HEK293 (cell line): ENCODE data around the gene ERMAP.

Source experiments
- CTCF ChIA-PET: fragments of 350-600 bp; formaldehyde crosslinking; extraction: SDS; loops from one replicate; lab custom pipeline; 2021; ENCODE audit warnings: antibody characterized with exemption; lab: Yijun Ruan, JAX
- POLR2A ChIA-PET: fragments of 300-600 bp; formaldehyde crosslinking; extraction: SDS; loops from one replicate; lab custom pipeline; 2020; ENCODE audit warnings: antibody characterized with exemption, inconsistent platforms; lab: Yijun Ruan, JAX
- H3K27ac ChIP-seq: fragments of 200-500 bp; sonication (Bioruptor generic); 2 replicates; pipeline ENCODE4 v1.5.1; 2014; ENCODE audit warnings: low read depth, low read length, control low read depth, inconsistent platforms; ENCODE audit errors: extremely low read depth
- H3K36me3 ChIP-seq, 2 experiments: fragments of 200-500 bp in 1 of 2; sonication (Bioruptor generic) in 1 of 2; 1 replicate in 1 of 2; 2 replicates in 1 of 2; pipeline ENCODE4 v1.5.1; 2014 to 2017; ENCODE audit warnings: inconsistent platforms in 2 of 2, low read length in 2 of 2; ENCODE audit not compliant: control insufficient read depth in 2 of 2, insufficient read depth in 1 of 2
- H3K4me1 ChIP-seq: fragments of 200-500 bp; sonication (Bioruptor generic); 2 replicates; pipeline ENCODE4 v1.5.1; 2014; ENCODE audit warnings: mild to moderate bottlenecking, low read length, inconsistent platforms; ENCODE audit not compliant: control insufficient read depth, insufficient read depth
- H3K4me3 ChIP-seq: 2 replicates; pipeline ENCODE4 v1.5.1; 2011; ENCODE audit warnings: low read depth, mild to moderate bottlenecking, control low read depth, low read length, moderate library complexity
- H3K9me3 ChIP-seq: fragments of 200-500 bp; sonication (Bioruptor generic); 2 replicates; pipeline ENCODE4 v1.5.1; 2014; ENCODE audit warnings: low read depth, low read length, inconsistent platforms; ENCODE audit not compliant: control insufficient read depth, insufficient read depth
- FEZF1 ChIP-seq: fragments of 450-650 bp; formaldehyde crosslinking; IDR thresholded peaks from 2 replicates; pipeline ENCODE4 v1.5.1; 2016; ENCODE audit warnings: missing biosample characterization, missing genetic modification characterization
- GLIS1 ChIP-seq: fragments of 450-650 bp; formaldehyde crosslinking; IDR thresholded peaks from 2 replicates; pipeline ENCODE4 v1.5.1; 2016; ENCODE audit warnings: missing biosample characterization, missing genetic modification characterization
- TCF7L2 ChIP-seq: IDR thresholded peaks from 2 replicates; pipeline ENCODE4 v1.6.1; 2011; ENCODE audit warnings: low read depth, mild to moderate bottlenecking, inconsistent platforms, low read length, moderate library complexity, borderline replicate concordance
- TRIM28 ChIP-seq: IDR thresholded peaks from 2 replicates; pipeline ENCODE4 v1.6.1; 2011; ENCODE audit warnings: low read length, control low read depth, borderline replicate concordance
- ZBTB8A ChIP-seq: fragments of 450-650 bp; formaldehyde crosslinking; IDR thresholded peaks from 2 replicates; pipeline ENCODE4 v1.5.1; 2016; ENCODE audit warnings: missing biosample characterization, missing genetic modification characterization
- ZIC2 ChIP-seq: fragments of 450-650 bp; formaldehyde crosslinking; IDR thresholded peaks from 2 replicates; pipeline ENCODE4 v1.5.1; 2016; ENCODE audit warnings: missing biosample characterization, missing genetic modification characterization
- ZNF211 ChIP-seq: fragments of 450-650 bp; formaldehyde crosslinking; IDR thresholded peaks from 2 replicates; pipeline ENCODE4 v1.5.1; 2016; ENCODE audit warnings: low read depth, missing biosample characterization, missing genetic modification characterization
- ZNF24 ChIP-seq: fragments of 450-650 bp; formaldehyde crosslinking; IDR thresholded peaks from 2 replicates; pipeline ENCODE4 v1.5.1; 2016; ENCODE audit warnings: missing biosample characterization, missing genetic modification characterization
- ZNF335 ChIP-seq: fragments of 450-650 bp; formaldehyde crosslinking; conservative IDR thresholded peaks from 2 replicates; pipeline ENCODE4 v1.5.1; 2016; ENCODE audit warnings: missing biosample characterization, missing genetic modification characterization
- ZNF426 ChIP-seq: fragments of 450-650 bp; formaldehyde crosslinking; IDR thresholded peaks from 2 replicates; pipeline ENCODE4 v1.5.1; 2017; ENCODE audit warnings: missing biosample characterization, missing genetic modification characterization, mild to moderate bottlenecking, inconsistent platforms, moderate library complexity
- ZNF529 ChIP-seq: fragments of 450-650 bp; formaldehyde crosslinking; IDR thresholded peaks from 2 replicates; pipeline ENCODE4 v1.5.1; 2017; ENCODE audit warnings: missing genetic modification characterization, missing biosample characterization; ENCODE audit not compliant: insufficient replicate concordance
- ZNF776 ChIP-seq: fragments of 450-650 bp; formaldehyde crosslinking; IDR thresholded peaks from 2 replicates; pipeline ENCODE4 v1.5.0; 2017; ENCODE audit warnings: missing biosample characterization, missing genetic modification characterization, borderline replicate concordance
- ZNF792 ChIP-seq: fragments of 450-650 bp; formaldehyde crosslinking; IDR thresholded peaks from 2 replicates; pipeline ENCODE4 v1.5.1; 2016; ENCODE audit warnings: missing biosample characterization, missing genetic modification characterization
- TF ChIP-seq, protein P1 (sequence below): fragments of 450-650 bp; formaldehyde crosslinking; IDR thresholded peaks from 2 replicates; pipeline ENCODE4 v1.5.1; 2017; ENCODE audit warnings: missing biosample characterization, missing genetic modification characterization
- TF ChIP-seq, protein P2 (sequence below): sonication (generic); formaldehyde crosslinking; IDR thresholded peaks from 2 replicates; pipeline ENCODE4 v1.8.1; 2022; ENCODE audit warnings: mild to moderate bottlenecking, moderate library complexity, missing genetic modification reagents
- TF ChIP-seq, protein P3 (sequence below): fragments of 450-650 bp; formaldehyde crosslinking; conservative IDR thresholded peaks from 2 replicates; pipeline ENCODE4 v1.5.1; 2016; ENCODE audit warnings: low read depth, missing biosample characterization, missing genetic modification characterization
- TF ChIP-seq, protein P4 (sequence below): fragments of 450-650 bp; formaldehyde crosslinking; IDR thresholded peaks from 2 replicates; pipeline ENCODE4 v1.5.1; 2016; ENCODE audit warnings: missing biosample characterization, missing genetic modification characterization
- TF ChIP-seq, protein P5 (sequence below): fragments of 450-650 bp; formaldehyde crosslinking; IDR thresholded peaks from 2 replicates; pipeline ENCODE4 v1.5.1; 2016; ENCODE audit warnings: missing biosample characterization, missing genetic modification characterization

ERMAP gene

DNA sequence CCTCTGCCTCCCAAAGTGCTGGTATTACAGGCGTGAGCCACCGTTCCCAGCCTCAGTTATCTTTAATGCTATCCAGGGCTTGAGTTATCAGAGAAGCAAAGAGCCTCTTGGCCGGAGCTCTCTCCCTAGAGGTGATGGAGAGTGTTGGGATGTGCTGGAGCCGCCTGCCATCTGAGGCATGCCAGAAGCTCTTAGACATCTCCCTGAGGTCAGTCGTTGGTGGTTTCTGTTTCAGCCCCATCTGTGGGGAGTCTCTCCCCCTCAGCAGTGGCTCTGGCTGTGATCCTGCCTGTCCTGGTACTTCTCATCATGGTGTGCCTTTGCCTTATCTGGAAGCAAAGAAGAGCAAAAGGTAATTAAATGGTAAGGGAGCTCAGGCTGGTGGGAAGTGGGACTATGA, 17.9 kb downstream of the ERMAP start:
- no peaks in the 10 kb centered on the region for H3K9me3 ChIP-seq
- POLR2A ChIA-PET: interaction anchor here (5.6 kb wide), 1 partner anchor 12 kb away, joined by 25 read pairs; the partner anchor contains the start of gene ZNF691
- TF ChIP-seq, protein P1, sequence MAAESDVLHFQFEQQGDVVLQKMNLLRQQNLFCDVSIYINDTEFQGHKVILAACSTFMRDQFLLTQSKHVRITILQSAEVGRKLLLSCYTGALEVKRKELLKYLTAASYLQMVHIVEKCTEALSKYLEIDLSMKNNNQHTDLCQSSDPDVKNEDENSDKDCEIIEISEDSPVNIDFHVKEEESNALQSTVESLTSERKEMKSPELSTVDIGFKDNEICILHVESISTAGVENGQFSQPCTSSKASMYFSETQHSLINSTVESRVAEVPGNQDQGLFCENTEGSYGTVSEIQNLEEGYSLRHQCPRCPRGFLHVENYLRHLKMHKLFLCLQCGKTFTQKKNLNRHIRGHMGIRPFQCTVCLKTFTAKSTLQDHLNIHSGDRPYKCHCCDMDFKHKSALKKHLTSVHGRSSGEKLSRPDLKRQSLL (tag by site-specific recombination): peak; percentile 70
- TF ChIP-seq ZIC2 (tag by site-specific recombination) (0 out of 2 replicates have a peak, but pooled peaks have one; percentile 22), ZNF776 (tag by site-specific recombination) (no peak)
- H3K27ac ChIP-seq: no peak overlapping the region
- peaks cover 3% of the 10 kb centered on the region for H3K4me1 ChIP-seq
- no peak overlapping the region for H3K4me3 ChIP-seq
- CTCF ChIA-PET: interaction anchor here (0.6 to 1.0 kb wide), 3 partner anchors 12 to 447 kb away, joined by 3 to 6 read pairs (median 3); partner anchors contain the start of gene ZNF691
- no peaks in the 10 kb centered on the region for H3K36me3 ChIP-seq

DNA sequence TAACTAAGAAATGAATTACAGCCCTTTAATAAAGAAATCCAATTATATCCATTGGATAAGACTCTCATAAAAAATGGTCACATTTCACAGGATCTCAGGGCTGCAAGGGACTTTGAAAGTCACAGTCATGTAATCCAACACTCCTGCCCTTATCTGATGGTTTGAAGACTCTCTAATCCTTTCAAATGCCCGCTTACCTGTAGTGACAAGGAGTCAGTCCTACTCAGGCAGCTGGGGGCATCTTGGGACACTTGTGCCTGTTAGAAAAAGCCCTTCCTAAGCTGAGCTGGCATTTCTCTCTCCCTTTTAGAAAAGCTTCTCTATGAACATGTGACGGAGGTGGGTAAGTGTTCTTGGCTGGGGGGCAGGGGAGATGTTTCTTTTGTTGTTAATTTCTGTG, 18.5 kb downstream of the ERMAP start:
- Histone ChIP-seq H3K27ac (no peak overlapping the region), H3K9me3 (no peaks in the 10 kb centered on the region), H3K4me3 (no peak overlapping the region), H3K36me3 (no peaks in the 10 kb centered on the region), H3K4me1 (peaks cover 3% of the 10 kb centered on the region)
- ChIA-PET CTCF (interaction anchor here (0.8 to 1.0 kb wide), 2 partner anchors 11 to 58 kb away, joined by 3 to 6 read pairs; partner anchors contain the start of gene ZNF691), POLR2A (interaction anchor here (5.6 kb wide), 1 partner anchor 11 kb away, joined by 25 read pairs; the partner anchor contains the start of gene ZNF691)
- TF ChIP-seq ZNF426 (no peak), TRIM28 (0 out of 2 replicates have a peak, but pooled peaks have one; percentile 45), ZNF335 (tag by site-specific recombination) (peak; percentile 32; the same call in 1 of the 2 replicates), GLIS1 (tag by site-specific recombination) (peak; percentile 51), FEZF1 (0 out of 2 replicates have a peak, but pooled peaks have one; percentile 22), ZBTB8A (tag by site-specific recombination) (no peak), ZNF24 (no peak), ZNF211 (tag by site-specific recombination) (no peak), ZNF529 (no peak), ZNF792 (tag by site-specific recombination) (no peak), TCF7L2 (peak; percentile 59; the same call in 1 of the 2 replicates)
- TF ChIP-seq, protein P2, sequence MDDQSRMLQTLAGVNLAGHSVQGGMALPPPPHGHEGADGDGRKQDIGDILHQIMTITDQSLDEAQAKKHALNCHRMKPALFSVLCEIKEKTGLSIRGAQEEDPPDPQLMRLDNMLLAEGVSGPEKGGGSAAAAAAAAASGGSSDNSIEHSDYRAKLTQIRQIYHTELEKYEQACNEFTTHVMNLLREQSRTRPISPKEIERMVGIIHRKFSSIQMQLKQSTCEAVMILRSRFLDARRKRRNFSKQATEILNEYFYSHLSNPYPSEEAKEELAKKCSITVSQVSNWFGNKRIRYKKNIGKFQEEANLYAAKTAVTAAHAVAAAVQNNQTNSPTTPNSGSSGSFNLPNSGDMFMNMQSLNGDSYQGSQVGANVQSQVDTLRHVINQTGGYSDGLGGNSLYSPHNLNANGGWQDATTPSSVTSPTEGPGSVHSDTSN (CRISPR knock-in tag): no peak
- TF ChIP-seq, protein P3, sequence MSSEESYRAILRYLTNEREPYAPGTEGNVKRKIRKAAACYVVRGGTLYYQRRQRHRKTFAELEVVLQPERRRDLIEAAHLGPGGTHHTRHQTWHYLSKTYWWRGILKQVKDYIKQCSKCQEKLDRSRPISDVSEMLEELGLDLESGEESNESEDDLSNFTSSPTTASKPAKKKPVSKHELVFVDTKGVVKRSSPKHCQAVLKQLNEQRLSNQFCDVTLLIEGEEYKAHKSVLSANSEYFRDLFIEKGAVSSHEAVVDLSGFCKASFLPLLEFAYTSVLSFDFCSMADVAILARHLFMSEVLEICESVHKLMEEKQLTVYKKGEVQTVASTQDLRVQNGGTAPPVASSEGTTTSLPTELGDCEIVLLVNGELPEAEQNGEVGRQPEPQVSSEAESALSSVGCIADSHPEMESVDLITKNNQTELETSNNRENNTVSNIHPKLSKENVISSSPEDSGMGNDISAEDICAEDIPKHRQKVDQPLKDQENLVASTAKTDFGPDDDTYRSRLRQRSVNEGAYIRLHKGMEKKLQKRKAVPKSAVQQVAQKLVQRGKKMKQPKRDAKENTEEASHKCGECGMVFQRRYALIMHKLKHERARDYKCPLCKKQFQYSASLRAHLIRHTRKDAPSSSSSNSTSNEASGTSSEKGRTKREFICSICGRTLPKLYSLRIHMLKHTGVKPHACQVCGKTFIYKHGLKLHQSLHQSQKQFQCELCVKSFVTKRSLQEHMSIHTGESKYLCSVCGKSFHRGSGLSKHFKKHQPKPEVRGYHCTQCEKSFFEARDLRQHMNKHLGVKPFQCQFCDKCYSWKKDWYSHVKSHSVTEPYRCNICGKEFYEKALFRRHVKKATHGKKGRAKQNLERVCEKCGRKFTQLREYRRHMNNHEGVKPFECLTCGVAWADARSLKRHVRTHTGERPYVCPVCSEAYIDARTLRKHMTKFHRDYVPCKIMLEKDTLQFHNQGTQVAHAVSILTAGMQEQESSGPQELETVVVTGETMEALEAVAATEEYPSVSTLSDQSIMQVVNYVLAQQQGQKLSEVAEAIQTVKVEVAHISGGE: no peak
- TF ChIP-seq, protein P4, sequence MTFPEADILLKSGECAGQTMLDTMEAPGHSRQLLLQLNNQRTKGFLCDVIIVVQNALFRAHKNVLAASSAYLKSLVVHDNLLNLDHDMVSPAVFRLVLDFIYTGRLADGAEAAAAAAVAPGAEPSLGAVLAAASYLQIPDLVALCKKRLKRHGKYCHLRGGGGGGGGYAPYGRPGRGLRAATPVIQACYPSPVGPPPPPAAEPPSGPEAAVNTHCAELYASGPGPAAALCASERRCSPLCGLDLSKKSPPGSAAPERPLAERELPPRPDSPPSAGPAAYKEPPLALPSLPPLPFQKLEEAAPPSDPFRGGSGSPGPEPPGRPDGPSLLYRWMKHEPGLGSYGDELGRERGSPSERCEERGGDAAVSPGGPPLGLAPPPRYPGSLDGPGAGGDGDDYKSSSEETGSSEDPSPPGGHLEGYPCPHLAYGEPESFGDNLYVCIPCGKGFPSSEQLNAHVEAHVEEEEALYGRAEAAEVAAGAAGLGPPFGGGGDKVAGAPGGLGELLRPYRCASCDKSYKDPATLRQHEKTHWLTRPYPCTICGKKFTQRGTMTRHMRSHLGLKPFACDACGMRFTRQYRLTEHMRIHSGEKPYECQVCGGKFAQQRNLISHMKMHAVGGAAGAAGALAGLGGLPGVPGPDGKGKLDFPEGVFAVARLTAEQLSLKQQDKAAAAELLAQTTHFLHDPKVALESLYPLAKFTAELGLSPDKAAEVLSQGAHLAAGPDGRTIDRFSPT: peak; percentile 25; the same call in 1 of the 2 replicates
- TF ChIP-seq, protein P5, sequence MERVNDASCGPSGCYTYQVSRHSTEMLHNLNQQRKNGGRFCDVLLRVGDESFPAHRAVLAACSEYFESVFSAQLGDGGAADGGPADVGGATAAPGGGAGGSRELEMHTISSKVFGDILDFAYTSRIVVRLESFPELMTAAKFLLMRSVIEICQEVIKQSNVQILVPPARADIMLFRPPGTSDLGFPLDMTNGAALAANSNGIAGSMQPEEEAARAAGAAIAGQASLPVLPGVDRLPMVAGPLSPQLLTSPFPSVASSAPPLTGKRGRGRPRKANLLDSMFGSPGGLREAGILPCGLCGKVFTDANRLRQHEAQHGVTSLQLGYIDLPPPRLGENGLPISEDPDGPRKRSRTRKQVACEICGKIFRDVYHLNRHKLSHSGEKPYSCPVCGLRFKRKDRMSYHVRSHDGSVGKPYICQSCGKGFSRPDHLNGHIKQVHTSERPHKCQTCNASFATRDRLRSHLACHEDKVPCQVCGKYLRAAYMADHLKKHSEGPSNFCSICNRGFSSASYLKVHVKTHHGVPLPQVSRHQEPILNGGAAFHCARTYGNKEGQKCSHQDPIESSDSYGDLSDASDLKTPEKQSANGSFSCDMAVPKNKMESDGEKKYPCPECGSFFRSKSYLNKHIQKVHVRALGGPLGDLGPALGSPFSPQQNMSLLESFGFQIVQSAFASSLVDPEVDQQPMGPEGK (tag by site-specific recombination): 0 out of 2 replicates have a peak, but pooled peaks have one; percentile 22
